NK-92 treated with Interleukin-12 subunit alpha and Interleukin-12 subunit beta, amount 100 ng/mL, for 24 hours (cell line): ENCODE measurements around the gene IL10RA.

Source experiments
- DNase-seq: peaks from one replicate; lab custom pipeline; 2025; lab: John Stamatoyannopoulos, UW

IL10RA gene

DNA sequence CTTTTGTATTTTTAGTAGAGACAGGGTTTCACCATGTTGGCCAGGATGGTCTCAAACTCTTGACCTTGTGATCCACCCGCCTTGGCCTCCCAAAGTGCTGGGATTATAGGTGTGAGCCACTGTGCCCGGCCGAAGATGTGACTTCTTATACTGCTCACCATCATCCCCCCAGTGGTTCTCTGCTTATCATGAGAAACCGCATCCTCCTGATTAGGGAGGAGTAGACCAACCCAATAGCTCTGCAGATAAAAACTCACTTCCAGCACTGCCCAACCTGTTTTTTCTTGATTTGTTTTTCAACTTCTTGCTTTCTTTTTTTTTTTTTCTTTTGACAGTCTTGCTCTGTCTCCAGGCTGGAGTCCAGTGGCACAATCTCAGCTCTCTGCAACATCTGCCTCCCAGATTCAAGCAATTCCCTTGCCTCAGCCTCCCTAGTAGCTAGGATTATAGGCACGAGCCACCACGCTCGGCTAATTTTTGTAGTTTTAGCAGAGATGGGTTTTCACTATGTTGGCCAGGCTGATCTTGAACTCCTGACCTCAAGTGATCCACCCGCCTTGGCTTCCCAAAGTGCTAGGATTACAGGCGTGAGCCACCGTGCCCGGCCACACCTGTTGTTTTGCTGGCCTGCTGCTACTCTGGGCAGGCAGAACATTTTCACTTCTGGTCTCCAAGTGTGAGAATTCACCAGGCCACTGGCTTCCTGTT, 21.5 kb downstream of the IL10RA start:
- peak; percentile 35 for DNase-seq

DNA sequence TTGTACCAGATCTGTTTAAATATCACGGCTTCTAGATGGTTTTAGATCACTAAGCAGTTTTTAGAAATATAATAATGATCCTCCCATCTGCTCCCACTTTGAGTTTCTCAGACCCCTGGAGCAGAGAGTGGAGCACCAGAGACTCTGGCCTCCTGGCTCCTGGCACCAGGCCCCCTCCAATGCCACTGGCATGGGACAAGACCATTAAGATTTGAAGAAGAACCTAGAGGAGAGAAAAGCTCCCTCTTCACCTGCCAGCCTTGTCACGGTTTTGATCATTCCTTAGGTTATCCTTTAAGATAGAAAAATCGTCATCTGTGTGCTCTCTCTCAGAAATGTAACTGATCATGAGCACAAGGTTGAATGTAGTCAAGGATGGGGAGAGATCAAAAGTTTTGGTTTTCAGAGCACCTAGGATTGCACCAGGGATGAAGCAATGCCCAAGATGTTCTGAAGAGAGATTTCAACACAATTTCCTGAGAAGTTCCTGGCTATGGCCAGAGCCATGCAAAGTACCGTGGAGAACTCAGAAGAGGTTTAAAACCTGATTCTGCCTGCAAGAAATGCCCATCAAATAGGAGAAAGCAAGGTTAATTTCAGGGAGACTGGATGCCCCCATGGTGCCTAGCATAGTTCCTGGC, 22.2 kb downstream of the IL10RA start:
- DNase-seq, result no peak

DNA sequence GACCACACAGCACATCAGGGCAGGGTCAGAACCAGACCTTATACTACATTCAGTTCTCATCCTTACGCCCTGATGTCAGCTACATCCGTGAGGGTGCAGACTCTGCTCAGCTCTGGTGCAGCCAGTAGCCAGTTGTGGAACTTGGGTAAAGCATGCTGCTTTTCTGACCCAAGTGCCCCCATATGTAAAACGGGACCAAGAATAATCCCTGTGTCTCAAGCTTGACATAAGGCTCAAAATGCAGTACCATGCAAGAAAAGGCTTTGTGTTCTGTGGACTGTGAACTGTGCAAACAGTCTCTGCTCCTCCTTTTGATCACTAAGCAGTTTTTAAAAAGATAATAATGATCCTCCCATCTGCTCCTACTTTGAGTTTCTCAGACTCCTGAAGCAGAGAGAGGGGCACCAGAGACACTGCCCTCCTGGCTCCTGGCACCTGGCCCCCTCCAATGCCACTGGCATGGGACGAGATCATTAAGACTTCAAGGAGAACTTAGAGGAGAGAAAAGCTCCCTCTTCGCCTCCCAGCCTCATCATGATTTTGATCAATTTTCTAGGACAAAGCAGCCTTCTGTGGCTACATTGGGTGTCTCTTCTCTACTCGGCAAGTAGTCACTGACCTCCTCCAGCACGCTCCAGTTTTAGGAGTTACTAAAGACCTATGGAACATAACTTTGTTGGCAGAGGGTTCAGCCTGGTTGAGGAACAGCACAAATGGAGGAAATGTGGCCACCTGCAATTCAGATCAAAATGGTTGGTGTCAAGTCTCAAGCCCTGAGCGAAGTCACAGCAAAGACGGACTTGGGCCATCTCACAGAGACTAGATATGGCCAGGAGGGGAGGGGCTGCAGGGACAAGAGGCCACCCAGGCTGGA, 23.9 kb downstream of the IL10RA start:
- no peak for DNase-seq

DNA sequence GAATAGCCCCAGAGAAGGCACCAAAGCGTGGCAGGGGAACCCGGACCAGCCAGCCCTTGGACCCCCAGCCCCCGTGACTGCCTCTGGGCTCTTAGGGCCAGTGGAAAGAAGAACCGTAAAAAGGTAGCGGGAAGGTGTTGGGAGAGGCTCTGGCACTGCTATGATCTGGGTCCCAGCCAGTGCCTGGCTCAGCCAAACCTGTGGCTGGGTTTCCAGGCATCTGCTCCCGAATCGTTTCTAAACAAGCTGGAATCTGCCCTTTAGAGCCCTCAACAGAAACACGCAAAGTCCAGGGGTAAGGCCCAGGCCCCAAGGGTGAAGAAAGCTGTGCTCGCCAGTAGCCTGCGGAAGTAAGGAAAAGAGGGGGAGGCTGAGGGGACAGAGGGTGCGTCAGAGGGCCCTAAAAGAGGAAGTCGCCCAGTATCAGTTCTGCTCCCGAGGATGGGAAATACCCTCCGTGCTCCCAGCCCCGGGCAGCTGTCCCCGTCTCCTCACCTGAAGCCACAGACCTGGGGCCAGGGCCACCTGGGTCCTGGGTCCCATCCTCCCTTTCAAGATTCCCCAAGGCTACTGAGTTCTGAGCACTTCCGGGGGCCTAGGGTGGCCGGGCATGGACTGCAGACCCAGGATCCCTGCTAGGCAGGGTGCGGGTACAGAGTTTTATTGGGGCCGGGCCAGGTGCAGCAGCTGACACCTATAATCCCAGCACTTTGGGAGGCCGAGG, 24.7 kb downstream of the IL10RA start:
- DNase-seq, result no peak

DNA sequence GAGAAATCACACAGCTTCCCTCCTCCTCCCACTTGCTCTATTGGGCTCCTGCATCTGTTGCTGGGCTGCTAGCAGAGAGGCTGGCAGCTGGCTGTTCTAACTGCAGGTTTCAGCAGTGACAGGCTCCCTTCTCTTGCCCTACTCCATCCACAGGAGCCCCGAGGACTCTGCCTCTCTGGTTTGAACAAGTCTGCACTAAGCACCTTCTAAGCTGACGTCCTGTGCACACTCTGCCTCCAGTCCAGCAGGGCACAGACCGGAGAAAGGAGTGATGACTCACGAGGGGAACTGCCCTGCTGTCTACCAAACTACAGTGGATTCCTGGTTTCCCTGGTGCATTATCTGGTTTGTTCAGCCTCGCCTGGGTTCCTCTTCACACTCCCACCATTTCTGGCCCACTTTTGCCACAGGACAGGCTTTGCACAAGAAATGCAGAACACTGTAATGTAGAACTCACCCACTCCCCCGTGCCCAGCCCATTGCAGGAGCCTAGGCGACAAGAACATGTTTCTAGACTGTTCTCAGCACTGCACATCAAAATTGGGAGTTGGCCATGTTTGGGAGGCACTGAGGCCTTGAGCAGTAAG, 26.0 kb downstream of the IL10RA start:
- DNase-seq, result no peak

DNA sequence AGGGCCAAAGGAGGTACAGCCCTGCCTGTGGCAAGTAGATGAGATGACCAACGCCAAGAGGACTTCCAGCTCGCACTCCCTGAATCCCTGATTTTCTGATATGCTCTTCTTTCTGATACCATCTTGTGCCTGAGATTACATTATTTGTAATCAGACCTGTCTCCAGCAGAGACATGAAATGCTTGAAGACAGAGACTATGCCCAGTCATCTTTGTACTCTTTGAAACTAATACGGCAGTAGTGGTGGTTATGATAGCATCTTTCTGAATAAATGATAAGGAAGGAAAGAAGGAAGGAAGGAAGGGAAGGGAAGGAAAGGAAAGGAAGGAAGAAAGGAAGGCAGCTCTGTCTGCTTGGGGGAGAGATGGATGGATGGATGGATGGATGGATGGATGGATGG, 27.8 kb downstream of the IL10RA start:
- no peak for DNase-seq

DNA sequence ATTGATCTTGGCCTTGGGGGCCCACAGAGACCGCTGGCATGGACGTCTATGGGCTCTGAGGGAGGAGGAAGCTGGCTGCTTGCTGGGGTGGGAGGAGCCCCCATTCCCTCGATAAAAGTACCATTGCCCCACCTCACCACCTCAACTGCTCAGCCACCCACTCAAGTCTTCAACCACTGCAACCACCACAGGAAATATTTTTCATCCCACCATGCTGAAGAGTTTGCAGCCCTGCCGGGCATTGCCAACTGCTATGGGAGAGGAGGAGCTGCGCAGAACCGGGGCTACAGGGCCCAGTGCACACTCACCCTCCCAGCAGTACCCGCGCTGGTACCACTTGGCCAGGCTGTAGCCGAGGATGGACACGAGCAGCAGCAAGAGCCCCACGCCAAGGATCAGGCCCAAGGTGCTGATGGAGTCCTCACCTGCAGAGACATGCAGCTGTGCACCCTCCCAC, 29.2 kb downstream of the IL10RA start:
- no peak for DNase-seq

DNA sequence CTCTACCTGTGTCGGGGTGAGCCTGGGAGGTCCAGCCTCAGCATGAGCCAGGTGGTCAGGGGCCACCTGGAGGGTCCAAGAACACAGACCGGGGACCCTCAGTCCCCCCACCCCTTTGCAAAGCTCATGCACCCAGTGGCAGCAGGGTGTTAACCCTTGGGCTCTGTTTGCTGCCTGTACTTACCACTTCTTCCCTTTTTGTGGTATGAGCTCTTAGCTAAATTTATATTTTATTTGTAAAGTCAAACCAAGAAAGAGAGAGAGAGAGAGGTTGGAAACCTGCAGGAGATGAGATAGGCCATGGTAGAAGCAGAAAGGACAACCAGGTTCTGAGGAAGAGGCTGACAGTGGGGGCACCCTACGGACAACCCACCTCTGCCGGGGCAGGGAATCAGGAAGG, 29.9 kb downstream of the IL10RA start:
- DNase-seq, result no peak

DNA sequence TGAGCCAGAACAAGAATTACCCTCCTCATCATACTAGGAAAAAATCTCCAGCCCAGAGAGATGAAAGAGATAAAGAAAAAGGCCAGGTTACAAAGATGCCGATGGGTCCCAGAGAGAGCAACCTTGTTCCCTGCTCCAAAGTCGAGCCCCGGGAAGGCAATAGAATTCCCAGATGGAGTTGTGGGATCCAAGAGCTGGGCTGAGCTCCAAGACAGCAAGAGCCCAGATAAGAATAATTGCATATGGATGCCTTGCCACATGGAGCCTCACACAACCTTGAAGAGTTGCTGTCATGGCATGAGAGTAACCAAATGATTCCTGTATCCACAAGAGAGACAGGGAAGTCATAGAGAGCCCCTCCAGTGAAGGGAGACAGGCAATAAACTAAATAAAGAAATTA, 30.9 kb downstream of the IL10RA start:
- no peak for DNase-seq

DNA sequence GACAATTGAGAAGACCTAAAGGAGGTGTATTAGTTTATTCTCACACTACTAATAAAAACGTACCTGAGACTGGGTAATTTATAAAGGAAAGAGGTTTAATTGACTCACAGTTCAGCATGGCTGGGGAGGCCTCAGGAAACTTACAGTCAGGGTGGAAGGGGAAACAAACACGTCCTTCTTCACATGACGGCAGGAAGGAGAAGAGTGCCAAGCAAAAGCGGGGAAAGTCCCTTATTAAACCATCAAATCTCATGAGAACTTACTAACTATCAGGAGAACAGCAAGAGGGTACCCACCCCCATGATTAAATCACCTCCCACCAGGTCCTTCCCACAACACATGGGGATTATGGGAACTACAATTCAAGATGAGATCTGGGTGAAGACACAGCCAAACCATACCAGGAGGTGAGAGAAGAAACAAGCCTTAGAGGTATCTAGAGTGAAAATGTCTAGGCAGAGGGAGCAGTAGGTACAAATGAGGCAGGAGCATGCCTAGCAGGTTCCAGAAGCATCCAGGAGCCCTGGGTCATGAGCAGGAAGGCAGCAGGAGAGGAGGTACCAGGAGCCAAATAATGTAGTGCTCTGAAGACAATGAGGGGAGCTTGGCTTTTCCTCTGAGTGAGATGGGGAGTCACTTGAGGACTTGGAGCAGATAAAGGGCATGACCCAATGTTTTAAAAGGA, 31.6 kb downstream of the IL10RA start:
- DNase-seq, result no peak

DNA sequence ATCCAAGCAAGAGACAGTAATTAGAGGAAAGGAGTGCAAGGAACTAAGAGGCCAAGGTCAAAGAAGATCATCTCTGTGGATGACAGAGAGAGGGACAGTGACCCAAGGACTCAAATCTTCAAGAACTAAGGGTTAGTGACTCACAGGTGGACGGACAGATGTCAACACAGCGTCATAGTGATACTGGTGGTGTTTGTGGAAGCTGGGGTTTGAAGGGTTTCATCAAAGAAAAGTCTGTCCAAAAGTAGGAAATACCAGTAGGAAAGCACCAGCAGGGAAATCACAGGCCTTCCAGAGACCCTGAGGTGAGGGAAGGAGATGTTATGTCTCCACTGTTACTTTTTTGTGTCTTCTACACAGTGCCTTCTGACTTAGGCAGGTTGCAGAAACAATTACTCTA, 32.2 kb downstream of the IL10RA start:
- DNase-seq, result no peak

DNA sequence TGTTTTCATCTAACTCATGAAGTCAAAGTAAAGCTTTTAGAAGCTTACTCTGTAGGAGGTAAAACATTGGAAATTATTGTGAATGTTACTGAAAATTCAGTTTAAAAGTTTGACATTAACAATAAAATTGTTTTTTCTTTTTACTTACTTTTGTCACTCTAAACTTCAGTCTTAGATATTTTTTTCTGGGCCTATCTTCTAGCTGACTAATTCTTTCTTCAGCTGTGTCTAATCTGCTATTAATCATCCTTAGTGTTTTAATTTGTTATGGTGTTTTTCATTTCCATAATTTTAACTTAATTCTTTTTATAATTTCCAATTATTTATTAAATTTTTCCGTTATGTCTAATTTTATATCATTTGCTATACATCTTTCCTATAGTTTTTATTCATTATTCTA, 35.0 kb downstream of the IL10RA start:
- no peak for DNase-seq

DNA sequence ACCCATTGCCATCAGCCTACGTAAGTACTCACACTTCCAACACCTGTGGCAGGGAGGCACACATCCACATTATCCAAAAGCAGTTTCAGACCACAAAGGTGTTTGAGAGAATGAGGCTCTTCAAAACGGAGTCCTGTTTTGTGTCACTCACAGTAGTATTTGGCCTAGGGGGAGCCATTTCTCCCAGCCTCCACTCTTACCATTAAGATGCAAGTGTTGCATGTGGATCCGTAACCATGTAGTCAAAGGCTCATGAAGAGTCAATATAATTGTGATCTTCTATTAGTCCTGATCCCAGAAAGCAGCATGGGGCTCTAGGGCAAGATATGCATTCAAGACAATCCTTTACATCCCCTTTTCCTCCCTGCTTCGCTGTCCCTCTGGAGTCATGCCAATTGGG, 41.5 kb downstream of the IL10RA start:
- DNase-seq, result no peak

DNA sequence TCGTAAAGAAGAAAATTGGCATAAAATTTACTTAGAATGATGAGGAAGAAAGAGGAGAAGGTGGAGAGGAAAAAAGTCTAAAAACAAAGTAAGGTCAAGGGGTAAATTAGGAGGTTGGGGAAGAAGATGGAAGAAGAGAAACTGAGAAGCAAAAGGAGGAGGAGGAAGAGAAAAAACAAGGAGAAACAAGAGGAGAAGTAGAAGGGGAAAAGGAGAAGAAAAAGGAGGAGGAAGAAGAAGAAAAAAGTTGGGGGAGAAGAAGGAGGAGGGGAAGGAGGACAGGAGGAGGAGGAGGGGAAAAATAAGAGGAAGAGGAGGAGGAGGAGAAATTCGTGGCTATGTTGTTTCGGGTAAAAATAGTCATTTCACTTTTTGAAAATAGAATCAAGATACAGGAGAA, 42.4 kb downstream of the IL10RA start:
- DNase-seq, result no peak

DNA sequence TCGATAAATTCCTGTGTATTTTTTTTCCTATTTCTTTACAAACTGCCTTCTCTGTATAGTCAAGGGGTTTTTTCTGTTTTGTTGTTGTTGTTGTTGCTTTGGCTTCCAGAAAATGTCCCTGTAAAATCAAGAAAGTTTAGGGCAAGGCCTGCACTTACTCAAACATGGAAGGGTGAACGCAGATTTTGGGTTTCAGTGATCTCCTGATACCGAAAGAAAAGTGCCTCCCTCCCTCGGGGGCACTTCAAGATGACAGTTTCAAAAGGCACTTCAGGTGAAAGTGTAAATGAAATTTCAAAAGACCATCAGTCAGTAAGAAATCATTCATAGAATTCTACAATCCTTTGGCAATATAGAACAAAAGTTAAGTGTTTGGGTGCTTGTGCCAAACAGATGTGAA, 47.2 kb downstream of the IL10RA start:
- DNase-seq, result no peak

DNA sequence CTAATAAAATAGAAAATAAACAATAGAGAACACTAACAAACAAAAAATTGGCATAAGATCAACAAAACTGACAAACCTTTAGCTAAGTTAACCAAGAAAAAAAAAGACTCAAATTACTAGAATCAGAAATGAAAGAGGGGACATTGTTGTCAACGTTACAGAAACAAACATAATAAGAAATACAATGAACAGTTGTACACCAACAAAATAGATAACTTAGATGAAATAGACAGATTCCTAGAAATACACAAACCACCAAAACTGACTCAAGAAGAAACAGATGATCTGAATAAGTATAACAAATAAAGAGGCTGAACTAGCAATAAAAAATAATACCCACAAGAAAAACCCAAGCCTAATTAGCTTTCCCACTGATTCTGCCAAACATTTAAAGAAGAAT, 55.9 kb downstream of the IL10RA start:
- DNase-seq, result no peak

DNA sequence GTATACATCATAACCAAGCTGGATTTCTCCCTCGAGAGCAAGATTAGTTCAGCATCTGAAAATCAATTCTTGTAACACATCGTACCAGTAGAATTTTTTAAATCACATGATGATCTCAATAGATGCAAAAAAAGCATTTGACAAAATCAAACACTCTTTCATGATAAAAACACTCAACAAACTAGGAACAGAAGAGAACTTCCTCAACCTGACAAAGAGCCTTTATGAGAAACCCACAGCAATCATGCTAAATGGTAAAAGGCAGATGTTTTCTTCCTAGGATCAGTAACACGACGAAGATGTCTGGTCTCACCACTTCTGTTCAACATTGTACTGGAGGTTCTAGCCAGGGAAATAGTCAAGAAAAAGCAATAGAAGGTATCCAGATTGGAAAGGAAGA, 56.6 kb downstream of the IL10RA start:
- DNase-seq, result no peak

DNA sequence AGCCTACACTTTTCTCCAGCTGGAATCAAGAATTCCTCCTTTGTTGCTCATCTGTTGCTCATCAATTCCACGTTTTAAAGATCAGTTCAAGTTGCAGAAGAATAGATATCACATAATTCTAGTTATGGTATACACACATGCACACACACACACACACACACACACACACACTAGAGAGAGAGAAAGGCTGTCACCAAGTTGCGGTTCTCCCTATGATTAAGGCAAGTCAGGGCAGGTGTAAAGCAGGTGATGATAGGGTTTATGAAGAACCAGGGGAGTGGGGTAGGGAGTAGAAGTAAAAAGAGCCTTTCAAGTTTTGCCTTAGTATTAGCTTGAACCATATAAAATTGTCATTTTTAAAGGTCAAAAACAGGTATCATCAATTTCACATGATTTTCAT, 59.0 kb downstream of the IL10RA start:
- DNase-seq, result no peak

DNA sequence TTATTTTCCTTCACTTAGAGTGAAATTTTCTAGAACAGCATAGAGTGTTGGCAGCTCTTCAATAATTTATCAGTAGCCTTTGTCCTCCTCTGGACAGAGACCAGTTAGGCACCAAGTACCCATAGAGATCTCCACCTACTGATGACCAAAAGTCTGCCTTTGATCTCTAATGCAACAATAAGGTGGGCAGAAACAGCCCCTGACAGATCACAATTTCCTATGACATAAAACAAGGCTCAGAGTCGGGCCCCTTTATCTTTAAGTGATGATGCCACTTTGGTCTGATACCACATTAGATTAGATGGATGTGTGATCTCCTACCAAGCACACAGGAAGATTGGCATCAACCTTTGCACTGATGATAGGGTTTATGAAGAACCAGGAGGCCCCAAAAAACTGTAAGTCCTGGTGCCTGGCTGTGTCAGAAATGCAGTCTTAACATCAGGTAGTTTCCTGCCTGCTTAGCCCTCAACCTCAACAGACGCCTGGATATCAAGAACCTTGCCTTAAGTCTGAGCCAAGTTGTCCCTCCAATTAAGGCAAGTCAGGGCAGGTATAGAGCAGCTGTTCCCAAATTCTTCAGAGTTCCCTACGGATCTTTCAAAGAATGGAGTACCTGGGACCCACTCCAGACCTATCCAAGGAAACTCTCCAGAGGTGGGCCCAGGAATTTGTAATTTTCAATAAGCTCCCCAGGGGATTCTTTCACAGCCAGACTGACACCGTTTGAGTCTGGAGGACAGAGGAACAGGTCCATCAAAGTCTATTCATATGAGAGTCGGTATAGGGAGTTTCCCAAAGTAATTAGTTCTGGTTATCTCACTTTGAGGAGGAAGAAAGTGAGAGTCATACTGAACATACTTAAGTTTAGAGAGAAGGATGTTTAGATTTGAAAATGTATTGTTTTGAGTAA, 60.1 kb downstream of the IL10RA start:
- DNase-seq, result no peak

DNA sequence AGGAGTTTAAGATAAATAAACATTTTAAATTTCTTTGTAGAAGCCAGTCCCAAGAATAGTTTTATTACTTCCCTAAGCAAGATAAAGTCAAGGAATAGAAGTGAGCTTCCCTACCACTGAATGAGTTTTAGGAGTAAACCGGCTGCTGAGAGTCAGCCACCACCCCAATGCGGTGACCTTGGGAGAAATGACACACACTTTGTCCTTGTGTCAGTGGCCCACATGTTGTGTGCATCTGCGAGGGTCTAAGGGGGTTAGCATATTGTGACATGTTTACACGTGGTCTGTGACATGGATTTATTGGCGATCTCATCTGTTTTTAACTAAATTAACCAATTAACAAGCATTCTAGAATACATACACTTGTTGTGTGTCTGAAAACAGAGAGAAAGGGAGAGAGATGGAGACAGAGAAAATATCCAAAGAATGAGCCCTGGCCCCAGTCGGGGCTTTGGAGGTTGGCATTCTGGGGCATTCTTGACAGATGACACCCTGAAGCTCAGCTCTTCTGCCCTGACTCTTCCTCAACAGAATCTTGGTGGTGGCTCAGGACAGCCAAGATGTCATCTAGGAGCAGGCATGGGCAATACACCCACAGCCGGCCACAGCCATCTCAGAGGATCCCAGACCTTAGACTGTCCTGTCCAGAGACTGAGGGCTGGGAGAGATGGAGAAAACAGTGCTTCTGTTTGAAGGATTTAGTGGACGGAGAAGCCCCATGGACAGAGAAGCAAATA, 60.9 kb downstream of the IL10RA start:
- no peak for DNase-seq
